ENCODE measurements around the gene SNRPD2.

The SNRPD2 gene

DNA sequence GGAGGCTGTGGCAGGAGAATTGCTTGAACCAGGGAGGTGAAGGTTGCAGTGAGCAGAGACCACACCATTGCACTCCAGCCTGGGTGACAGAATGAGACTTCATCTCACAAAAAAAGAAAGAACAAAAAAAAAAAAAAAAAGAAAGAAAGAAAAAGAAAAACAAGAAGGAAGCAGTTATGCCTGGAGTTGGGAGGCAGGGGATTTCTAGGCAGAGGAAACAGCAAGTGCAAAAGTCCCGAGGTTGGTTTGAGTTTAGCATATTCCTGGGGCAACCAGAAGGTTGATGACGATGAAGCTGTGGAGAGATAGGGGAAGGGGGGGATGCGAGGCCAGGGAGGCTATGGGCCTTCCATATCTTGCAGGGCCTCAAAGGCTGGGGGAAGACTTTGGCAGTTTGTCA, 41.0 kb downstream of the SNRPD2 start:
- TF ChIP-seq FOXP2 (optimal IDR thresholded peaks at IDR 0.05; ENCODE audit: borderline replicate concordance, extremely low read depth, extremely low read length, insufficient read depth) = no peak
- TF ChIP-seq POLR2AphosphoS5 (IDR thresholded peaks at IDR 0.05; ENCODE audit: low read depth, low read length) = no peak
- TF ChIP-seq, protein P1, sequence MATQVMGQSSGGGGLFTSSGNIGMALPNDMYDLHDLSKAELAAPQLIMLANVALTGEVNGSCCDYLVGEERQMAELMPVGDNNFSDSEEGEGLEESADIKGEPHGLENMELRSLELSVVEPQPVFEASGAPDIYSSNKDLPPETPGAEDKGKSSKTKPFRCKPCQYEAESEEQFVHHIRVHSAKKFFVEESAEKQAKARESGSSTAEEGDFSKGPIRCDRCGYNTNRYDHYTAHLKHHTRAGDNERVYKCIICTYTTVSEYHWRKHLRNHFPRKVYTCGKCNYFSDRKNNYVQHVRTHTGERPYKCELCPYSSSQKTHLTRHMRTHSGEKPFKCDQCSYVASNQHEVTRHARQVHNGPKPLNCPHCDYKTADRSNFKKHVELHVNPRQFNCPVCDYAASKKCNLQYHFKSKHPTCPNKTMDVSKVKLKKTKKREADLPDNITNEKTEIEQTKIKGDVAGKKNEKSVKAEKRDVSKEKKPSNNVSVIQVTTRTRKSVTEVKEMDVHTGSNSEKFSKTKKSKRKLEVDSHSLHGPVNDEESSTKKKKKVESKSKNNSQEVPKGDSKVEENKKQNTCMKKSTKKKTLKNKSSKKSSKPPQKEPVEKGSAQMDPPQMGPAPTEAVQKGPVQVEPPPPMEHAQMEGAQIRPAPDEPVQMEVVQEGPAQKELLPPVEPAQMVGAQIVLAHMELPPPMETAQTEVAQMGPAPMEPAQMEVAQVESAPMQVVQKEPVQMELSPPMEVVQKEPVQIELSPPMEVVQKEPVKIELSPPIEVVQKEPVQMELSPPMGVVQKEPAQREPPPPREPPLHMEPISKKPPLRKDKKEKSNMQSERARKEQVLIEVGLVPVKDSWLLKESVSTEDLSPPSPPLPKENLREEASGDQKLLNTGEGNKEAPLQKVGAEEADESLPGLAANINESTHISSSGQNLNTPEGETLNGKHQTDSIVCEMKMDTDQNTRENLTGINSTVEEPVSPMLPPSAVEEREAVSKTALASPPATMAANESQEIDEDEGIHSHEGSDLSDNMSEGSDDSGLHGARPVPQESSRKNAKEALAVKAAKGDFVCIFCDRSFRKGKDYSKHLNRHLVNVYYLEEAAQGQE (IDR thresholded peaks at IDR 0.05; ENCODE audit: insufficient read depth in 1 of 2, low read depth in 2 of 2, low read length in 2 of 2) = no peak
- TF ChIP-seq SIN3A (IDR thresholded peaks at IDR 0.05; ENCODE audit: borderline replicate concordance, insufficient read depth, low read length) = no peak
- TF ChIP-seq TAF1 (IDR thresholded peaks at IDR 0.05; ENCODE audit: borderline replicate concordance, insufficient read depth, low read length) = no peak

DNA sequence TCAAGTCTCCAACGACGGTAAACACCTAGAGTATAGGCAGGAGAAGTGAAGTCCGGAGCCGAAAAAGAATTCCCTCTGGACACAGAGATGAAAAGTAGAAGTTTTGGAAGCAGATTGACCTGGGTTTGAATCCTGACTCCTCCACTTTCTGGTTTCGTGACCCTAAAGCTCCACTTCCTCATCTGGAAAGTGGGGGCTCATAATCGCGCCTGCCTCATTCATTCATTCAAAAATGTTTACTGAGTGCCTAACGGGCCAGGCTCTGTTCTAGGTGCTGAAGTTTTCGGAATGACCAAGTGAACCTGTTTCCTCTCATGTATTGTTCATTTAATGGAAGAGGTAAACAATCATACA, 45.4 kb downstream of the SNRPD2 start:
- TF ChIP-seq, protein P1 (IDR thresholded peaks at IDR 0.05; ENCODE audit: insufficient read depth in 1 of 2, low read depth in 2 of 2, low read length in 2 of 2) = peak; percentile 68 to 88; a peak in 3 of 4 replicates
- TF ChIP-seq FOXP2 (optimal IDR thresholded peaks at IDR 0.05; ENCODE audit: borderline replicate concordance, extremely low read depth, extremely low read length, insufficient read depth) = no peak

DNA sequence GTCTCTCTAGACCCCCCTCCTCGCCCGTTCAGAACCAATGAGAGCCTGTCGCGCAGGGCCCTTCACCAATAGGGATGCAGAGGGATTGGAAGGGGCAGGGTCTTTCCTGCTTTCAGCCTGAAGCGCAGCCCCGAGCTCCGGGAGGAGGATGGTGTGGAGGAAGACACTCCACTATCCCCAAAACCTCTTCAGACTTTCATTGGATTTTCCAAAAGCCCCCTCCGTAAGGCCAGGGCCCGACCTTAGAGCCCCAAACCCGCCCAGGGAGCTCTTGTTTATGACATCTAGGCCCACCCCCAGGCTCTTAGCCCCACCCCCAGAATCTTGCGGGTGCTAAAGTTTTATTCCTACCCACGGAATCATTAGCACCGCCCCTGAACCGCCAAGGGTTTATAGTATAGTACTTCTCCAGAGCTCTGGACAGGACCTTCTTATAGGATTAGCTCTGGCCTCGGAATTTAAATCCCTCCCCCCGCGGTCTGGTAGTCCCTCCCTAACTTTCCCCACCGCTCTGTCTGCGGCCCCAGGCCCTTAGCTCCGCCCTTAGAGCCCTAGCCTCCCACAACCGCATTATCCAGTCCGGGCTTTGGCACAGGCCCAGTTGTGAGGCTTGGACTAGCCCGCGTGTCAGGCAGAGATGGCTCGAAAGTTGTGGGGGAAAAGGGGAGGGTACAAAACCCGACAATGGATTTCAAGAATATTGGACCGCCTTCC, 46.0 kb downstream of the SNRPD2 start:
- TF ChIP-seq POLR2AphosphoS5 (IDR thresholded peaks at IDR 0.05; ENCODE audit: low read depth, low read length) (no peak), TAF1 (IDR thresholded peaks at IDR 0.05; ENCODE audit: borderline replicate concordance, insufficient read depth, low read length) (no peak), FOXP2 (optimal IDR thresholded peaks at IDR 0.05; ENCODE audit: borderline replicate concordance, extremely low read depth, extremely low read length, insufficient read depth) (peak; percentile 75)
- TF ChIP-seq, protein P1 (IDR thresholded peaks at IDR 0.05; ENCODE audit: insufficient read depth in 1 of 2, low read depth in 2 of 2, low read length in 2 of 2) = no peak

DNA sequence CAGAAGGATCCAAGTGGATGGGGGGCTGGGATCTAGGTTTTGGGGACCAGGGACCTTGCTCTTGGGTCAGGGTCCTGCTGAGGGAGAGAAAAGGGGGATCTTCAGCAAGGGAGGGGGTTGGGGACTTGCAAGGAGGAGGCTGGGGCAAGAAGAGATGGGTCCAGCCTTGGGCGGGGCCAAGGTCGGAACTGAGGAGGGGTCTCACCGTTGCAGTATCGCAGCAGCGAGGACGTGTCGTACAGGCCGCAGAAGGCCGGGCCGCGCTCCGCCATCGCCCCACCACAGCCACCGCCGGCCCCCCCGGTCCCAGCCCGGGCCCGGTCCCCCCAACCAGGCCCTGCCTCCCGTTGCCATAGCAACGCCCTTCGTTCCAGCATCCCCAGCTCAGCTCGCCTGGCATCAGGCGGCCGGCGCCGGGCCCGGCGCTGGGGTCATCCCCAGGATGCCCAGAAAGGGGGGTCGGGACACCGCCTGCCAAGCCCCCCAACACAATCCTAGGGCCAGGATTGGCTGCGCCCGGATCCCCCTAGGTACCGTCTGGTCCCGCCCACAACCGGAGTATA, 46.6 kb downstream of the SNRPD2 start:
- TF ChIP-seq FOXP2 (optimal IDR thresholded peaks at IDR 0.05; ENCODE audit: borderline replicate concordance, extremely low read depth, extremely low read length, insufficient read depth) (no peak), POLR2AphosphoS5 (IDR thresholded peaks at IDR 0.05; ENCODE audit: low read depth, low read length) (no peak), TAF1 (IDR thresholded peaks at IDR 0.05; ENCODE audit: borderline replicate concordance, insufficient read depth, low read length) (no peak), SIN3A (IDR thresholded peaks at IDR 0.05; ENCODE audit: borderline replicate concordance, insufficient read depth, low read length) (no peak)
- TF ChIP-seq, protein P1 (IDR thresholded peaks at IDR 0.05; ENCODE audit: insufficient read depth in 1 of 2, low read depth in 2 of 2, low read length in 2 of 2) = no peak
